ENCODE data around the gene MFSD6. TPM values are rescaled to one million over a fixed set of nuclear protein-coding genes. Genes with fewer than 3 reads are reported as not detected.

The MFSD6 gene
- total and polyA plus RNA-seq, 9 donors, result 7.7 to 68.1 (median 11.8) TPM

DNA sequence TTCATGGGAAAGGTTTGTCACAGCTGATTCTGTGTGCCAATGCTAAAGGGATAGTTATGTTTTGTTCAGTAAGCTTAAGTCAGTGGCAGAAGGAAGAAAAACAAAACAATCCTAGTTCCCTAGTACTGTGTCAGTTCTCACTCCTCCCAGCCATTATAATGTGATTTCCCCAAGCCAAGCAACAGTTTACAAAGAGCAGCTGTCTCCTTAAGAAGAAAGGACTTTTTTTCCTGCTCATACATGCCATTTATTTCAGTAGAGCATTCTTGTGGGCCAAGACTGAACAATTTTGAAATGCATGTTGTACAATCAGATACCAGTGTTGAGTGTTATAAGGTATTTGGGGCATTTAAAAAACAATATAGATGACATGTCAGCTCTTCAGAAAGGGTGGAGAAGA, 74.3 kb downstream of the MFSD6 start:
- H3K36me3 ChIP-seq, result no peaks in the 10 kb centered on the region
- no peaks in the 10 kb centered on the region for H3K9me3 ChIP-seq
- intact Hi-C loops (cut with DNase I), result no loop called here
- DNase-seq, result no peak
- H3K27me3 ChIP-seq, result no peaks in the 10 kb centered on the region
- TF ChIP-seq EP300 (IDR thresholded peaks at IDR 0.05), result no peak
- no peak for TF ChIP-seq POLR2A (IDR thresholded peaks at IDR 0.05)
- TF ChIP-seq, protein P1, sequence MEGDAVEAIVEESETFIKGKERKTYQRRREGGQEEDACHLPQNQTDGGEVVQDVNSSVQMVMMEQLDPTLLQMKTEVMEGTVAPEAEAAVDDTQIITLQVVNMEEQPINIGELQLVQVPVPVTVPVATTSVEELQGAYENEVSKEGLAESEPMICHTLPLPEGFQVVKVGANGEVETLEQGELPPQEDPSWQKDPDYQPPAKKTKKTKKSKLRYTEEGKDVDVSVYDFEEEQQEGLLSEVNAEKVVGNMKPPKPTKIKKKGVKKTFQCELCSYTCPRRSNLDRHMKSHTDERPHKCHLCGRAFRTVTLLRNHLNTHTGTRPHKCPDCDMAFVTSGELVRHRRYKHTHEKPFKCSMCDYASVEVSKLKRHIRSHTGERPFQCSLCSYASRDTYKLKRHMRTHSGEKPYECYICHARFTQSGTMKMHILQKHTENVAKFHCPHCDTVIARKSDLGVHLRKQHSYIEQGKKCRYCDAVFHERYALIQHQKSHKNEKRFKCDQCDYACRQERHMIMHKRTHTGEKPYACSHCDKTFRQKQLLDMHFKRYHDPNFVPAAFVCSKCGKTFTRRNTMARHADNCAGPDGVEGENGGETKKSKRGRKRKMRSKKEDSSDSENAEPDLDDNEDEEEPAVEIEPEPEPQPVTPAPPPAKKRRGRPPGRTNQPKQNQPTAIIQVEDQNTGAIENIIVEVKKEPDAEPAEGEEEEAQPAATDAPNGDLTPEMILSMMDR (IDR thresholded peaks at IDR 0.05), result no peak
- H3K27ac ChIP-seq, result no peak overlapping the region
- peaks cover 6% of the 10 kb centered on the region for H3K4me1 ChIP-seq (ENCODE audit: insufficient read depth)
- no peak overlapping the region for H3K4me3 ChIP-seq

DNA sequence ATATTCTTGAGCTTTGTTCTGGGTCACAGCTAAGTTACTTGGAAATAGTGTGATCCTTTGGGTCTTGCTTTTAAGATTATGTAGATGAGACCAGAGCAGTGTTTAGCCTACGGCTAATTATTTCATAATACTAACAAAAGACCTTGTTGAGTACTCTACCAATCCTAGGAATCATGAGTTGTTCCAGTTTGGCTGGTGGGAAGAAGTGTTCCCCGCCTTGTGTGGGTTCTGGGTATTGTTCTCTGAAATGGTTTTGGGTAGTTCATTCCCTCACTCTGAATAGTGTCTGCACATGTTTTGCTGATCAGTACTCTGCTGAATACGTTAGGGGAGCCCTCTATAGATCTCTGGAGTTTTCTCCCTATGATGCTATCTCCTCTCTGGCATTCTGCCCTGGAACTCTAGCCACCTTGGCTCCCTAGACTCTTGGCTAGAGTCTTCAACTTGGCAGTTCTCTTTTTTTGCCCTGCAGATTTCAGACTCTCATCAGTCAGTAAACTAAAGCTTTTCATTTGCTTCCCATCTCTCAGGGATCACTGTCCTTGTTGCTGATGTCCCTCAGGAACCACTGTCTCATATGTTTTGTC, 78.0 kb downstream of the MFSD6 start:
- WGBS, 3 donors, result 77 to 92% (median 81%) methylated on average over 3 of the region's 3 CpGs
- DNase-seq, result no peak
- Histone ChIP-seq H3K4me1 (ENCODE audit: insufficient read depth) (no peaks in the 10 kb centered on the region), H3K36me3 (no peaks in the 10 kb centered on the region), H3K27me3 (no peaks in the 10 kb centered on the region), H3K9me3 (no peaks in the 10 kb centered on the region), H3K4me3 (no peak overlapping the region), H3K27ac (no peak overlapping the region)
- TF ChIP-seq POLR2A (IDR thresholded peaks at IDR 0.05), result no peak
- TF ChIP-seq, protein P1 (IDR thresholded peaks at IDR 0.05), result no peak
- TF ChIP-seq EP300 (IDR thresholded peaks at IDR 0.05), result no peak
- intact Hi-C loops (cut with DNase I), result no loop called here

DNA sequence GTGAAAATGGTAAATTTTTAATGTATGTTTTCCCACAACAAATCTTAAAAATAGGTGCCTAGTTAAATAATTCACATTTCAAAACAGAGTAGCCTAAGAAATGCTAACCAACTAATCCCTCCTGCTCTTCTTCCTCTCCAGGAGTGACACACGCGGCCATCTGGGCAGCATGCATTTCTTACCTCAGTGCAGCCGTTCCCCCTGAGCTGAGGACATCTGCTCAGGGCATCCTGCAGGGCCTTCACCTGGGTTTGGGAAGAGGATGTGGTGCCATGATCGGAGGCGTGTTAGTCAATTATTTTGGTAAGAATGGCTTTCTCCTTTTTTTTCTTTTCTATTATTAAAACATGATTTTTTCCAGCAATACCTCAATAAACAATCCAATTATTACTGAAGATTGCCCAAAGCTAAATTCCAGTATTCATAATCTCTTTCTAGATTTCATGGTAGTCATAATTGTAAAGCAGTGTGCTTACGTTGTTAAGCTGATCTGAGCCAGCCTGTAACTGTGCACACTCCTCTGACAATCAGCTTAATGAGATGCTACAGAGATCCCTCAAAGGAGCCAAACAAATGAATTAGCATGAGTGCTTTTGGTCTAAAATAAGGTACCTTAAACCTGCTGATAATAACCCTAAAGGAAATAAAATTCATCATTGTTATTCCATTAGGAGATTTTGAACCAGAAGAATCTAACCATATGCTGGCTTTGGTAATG, 80.5 kb downstream of the MFSD6 start:
- Histone ChIP-seq H3K9me3 (no peaks in the 10 kb centered on the region), H3K27ac (no peak overlapping the region), H3K27me3 (no peaks in the 10 kb centered on the region), H3K36me3 (no peaks in the 10 kb centered on the region), H3K4me1 (ENCODE audit: insufficient read depth) (no peaks in the 10 kb centered on the region), H3K4me3 (no peak overlapping the region)
- intact Hi-C loops (cut with DNase I), result no loop called here
- TF ChIP-seq POLR2A (IDR thresholded peaks at IDR 0.05), result no peak
- no peak for TF ChIP-seq EP300 (IDR thresholded peaks at IDR 0.05)
- TF ChIP-seq, protein P1 (IDR thresholded peaks at IDR 0.05), result no peak
- 94 to 96% (median 96%) methylated on average over 6 of the region's 6 CpGs for WGBS, 3 donors
- DNase-seq, result no peak

DNA sequence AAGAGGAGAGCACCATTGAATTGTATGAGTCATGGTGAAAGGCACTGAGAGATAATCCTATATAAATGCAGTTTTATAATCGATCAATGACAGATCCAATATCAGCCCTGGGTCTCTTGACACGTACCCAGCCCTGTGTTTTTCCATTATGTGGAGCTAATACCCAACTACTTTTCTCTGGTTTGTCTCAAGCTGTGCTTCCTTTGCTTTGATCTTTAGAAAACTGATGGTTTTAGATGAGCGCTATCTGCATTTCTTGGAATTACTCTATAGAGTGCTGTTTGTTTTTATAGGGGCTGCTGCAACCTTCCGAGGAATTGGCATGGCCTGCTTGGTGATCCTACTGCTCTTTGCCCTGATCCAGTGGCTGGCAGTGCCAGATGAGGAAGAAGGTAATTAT, 81.3 kb downstream of the MFSD6 start:
- H3K4me1 ChIP-seq (ENCODE audit: insufficient read depth), result no peaks in the 10 kb centered on the region
- intact Hi-C loops (cut with DNase I), result no loop called here
- DNase-seq, result no peak

More for the DNA sequence above, 81.3 kb downstream of the MFSD6 start:
- TF ChIP-seq, protein P1 (IDR thresholded peaks at IDR 0.05), result no peak
- TF ChIP-seq EP300 (IDR thresholded peaks at IDR 0.05), result no peak
- TF ChIP-seq POLR2A (IDR thresholded peaks at IDR 0.05), result no peak
- 91 to 96% (median 94%) methylated on average over 4 of the region's 4 CpGs for WGBS, 3 donors
- no peak overlapping the region for H3K27ac ChIP-seq
- H3K4me3 ChIP-seq, result no peak overlapping the region
- no peaks in the 10 kb centered on the region for H3K27me3 ChIP-seq
- H3K36me3 ChIP-seq, result no peaks in the 10 kb centered on the region
- H3K9me3 ChIP-seq, result no peaks in the 10 kb centered on the region

All from ovary (tissue), 9 donors.